ENCODE results near the gene CATSPER4.

DNA sequence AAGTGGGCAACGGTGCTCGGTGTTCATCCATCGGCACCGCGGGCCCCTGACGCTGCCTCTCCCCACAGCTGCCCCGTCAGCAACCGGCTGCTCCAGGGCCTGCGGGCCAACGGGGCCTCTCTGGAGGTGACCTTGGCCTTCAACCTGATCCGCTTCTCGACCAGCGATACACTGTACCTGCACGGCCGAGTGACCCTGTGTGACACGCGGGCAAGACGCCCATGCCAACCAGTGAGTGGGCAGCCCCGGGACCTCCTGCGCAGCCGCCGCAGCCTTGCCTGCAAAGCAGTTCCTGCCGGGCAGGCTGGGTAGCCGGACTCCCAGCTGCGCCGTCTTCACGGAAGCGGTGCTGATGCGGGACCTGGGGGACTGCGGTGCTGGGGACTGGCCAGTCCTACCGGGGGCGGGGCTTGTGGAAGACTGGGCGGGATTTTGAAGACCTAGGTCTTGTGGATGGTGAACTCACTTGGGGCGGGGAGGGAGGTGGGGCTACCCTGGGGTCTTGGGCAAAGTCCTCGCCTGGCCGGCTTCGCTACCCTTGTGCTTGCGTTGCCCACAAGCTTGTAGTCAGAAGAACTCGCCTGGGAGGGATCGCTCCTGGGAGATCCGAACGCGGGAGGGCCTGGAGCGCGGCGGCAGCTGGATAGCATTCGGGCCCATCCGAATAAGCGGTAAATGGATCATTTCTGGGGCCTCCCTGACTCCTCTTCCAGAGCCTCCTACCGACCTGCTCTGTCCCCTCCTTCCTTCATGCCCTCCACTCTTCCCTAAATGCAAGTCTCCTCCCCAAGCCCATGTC, 34.8 kb downstream of the CATSPER4 start:
- TF ChIP-seq CTCF (IDR thresholded peaks at IDR 0.05; ENCODE audit: poor library complexity, severe bottlenecking) (no peak), EZH2 (IDR thresholded peaks at IDR 0.05; ENCODE audit: borderline replicate concordance, insufficient read depth, low read length, poor library complexity, severe bottlenecking) (no peak), EP300 (conservative IDR thresholded peaks at IDR 0.05; ENCODE audit: poor library complexity, severe bottlenecking) (no peak), MXI1 (conservative IDR thresholded peaks at IDR 0.05; ENCODE audit: poor library complexity, severe bottlenecking) (no peak), POLR2AphosphoS5 (IDR thresholded peaks at IDR 0.05) (no peak), SMC3 (conservative IDR thresholded peaks at IDR 0.05; ENCODE audit: poor library complexity) (no peak)
- TF ChIP-seq, protein P1, sequence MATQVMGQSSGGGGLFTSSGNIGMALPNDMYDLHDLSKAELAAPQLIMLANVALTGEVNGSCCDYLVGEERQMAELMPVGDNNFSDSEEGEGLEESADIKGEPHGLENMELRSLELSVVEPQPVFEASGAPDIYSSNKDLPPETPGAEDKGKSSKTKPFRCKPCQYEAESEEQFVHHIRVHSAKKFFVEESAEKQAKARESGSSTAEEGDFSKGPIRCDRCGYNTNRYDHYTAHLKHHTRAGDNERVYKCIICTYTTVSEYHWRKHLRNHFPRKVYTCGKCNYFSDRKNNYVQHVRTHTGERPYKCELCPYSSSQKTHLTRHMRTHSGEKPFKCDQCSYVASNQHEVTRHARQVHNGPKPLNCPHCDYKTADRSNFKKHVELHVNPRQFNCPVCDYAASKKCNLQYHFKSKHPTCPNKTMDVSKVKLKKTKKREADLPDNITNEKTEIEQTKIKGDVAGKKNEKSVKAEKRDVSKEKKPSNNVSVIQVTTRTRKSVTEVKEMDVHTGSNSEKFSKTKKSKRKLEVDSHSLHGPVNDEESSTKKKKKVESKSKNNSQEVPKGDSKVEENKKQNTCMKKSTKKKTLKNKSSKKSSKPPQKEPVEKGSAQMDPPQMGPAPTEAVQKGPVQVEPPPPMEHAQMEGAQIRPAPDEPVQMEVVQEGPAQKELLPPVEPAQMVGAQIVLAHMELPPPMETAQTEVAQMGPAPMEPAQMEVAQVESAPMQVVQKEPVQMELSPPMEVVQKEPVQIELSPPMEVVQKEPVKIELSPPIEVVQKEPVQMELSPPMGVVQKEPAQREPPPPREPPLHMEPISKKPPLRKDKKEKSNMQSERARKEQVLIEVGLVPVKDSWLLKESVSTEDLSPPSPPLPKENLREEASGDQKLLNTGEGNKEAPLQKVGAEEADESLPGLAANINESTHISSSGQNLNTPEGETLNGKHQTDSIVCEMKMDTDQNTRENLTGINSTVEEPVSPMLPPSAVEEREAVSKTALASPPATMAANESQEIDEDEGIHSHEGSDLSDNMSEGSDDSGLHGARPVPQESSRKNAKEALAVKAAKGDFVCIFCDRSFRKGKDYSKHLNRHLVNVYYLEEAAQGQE (IDR thresholded peaks at IDR 0.05; ENCODE audit: borderline replicate concordance), result no peak

Data from neural cell (in vitro differentiated cells).